ENCODE measurements around the gene NFIX.

The NFIX gene

DNA sequence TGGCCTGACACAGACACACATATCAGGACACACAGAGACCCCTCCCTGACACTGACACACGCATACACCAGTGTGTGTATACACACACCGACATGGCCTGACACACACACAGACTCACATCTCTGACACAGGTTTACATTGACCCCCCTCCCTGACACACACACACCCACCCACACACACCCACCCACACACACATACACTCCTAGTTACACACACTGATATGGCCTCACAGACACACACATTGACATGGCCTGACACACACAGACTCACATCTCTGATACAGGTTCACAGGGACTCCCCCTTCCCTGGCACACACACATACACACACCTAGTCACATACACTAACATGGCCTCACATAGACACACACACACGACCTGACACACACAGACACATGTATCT, 4.4 kb upstream of the NFIX start:
- DNase-seq, result no peak

- DNase-seq, result no peak
Observed at GRCh38 chr19:12991296-12991695, 4.0 kb upstream of the NFIX start.

DNA sequence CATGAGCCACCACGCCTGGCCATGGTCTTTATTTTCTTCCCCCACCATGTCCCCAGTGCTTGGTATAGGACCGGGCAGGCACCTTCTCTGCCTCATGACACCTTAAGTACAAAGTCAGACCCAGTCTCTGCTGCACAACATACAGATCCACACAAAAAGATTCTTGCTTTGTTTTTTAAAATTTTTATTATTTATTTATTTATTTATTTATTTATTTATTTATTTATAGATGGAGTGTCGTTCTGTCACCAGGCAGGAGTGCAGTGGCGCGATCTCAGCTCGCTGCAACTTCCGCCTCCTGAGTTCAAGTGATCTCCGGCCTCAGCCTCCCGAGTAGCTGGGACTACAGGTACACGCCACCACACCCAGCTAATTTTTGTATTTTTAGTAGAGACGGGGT, 2.5 kb upstream of the NFIX start:
- no peak for DNase-seq

- no peak for DNase-seq
Observed at GRCh38 chr19:12993562-12993961, 1.7 kb upstream of the NFIX start.

- no peak for DNase-seq
Observed at GRCh38 chr19:12995596-12996405, 526 bp downstream of the NFIX start.

DNA sequence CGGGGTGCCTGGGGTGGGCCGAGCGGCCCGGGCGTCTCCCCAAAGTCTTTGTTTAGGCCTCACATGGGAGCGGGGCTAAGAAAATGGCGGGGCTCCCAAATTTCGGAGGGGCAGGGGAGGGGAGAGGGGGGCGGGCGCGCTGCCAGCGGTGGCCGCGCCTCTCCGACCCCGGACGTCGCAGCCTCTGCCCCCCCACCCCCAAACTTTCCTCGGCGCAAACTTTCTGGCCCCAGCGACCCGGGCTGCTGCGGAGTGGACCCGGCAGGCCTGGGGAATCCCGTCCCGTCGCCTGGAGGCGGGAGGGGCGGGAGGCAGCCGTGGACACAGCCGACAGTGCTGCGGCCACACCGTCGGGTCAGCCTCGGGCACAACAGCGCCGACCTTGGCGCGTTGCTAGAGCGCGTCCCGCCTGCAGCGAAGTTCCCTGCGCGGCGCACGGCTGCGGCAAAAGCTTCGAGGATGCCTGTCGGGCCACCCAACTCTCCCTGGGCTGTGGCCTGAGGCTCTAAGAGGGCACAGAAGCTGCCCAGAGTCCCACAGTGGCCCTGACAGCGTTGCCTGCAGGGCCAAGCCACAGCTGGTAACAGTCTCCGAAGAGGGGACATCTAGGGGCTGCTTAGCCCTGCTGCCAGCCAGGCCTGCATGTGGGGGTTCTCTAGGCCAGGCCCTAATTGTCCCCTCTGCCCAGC, 1.3 kb downstream of the NFIX start:
- DNase-seq, result no peak

DNA sequence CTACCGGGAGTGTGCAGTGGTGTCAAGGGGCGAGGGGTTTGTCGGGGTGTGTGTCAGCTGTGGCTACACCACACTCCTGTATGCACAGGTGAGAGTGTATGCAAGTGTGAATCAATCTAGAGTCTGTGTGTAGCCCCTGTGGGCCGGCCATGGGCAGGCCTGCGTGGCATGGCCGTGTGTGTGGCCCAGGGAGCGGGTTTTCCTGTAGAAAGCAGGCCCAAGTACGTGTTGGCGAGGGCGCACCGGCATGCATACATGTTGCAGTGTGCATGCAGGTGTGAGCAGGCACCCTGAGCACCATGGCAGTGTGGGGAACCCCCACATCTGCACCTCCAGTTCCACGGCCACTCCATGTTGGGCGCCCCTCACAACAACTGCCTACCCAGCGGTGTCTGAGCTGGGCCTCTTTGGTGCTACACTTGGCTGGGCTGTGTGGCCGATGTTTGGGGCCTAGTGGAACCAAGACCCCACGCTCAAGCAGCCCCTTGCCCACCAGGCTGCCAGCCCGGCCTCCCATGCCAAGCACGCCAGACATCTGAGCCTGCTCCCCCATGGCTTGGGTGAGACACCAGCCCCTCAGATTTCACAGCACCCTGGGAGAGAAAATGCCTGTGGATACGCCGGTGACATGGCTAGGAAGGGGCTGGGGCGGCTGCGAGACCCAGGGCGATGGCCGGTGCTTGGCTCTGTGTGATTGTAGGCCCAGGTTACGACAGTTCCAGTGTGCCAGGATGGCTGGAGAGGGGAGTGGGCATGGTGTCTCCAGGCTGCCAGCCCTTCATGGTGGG, 2.1 kb downstream of the NFIX start:
- no peak for DNase-seq

DNA sequence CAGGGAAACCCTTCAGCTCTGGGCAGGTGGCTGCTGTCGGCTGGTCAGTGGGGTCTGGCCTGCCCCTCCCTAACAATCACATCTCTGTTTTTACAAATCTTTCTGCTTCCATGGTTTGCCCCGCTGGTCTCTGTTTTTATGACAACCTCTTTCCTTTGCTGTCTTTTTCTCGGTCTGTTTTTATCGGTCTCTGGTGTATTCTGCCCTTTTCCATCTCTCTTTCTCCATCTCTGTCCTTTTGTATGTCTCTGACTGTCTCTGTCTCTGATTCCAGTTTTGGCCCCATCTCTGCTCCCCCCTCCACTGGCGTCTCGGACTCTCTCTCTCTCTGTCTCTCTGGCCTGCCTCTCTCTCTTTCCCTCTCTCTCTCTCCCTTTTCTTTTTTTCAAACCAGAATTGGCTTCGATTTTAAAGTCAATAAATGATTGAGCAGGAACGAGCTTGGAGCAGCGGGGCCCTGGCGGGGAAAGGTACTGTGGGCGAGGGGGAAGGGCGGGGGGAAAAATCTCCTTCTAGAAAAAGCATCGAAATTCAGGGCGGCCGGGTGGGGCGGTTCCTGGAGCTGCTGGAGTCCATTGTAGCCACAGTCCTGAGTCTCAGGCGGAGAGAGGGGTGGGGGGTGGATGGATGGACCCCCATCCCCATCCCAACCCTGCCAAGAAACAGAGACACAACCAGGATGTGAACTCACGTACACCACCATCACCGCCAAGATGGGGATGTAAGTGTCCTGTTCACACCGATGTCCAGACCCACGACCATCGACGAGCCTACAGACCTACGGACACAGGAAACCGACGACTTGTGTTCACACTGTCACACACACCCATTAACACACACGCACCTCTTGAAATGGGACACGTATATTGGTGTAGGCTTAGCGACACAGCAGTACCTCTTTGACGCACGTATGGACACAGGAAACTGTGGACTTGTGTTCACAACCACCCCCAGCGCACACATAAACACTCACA, 3.0 kb downstream of the NFIX start:
- DNase-seq, result no peak

- DNase-seq, result no peak
Observed at GRCh38 chr19:13001166-13001501, 5.9 kb downstream of the NFIX start.

- DNase-seq, result no peak
Observed at GRCh38 chr19:13001502-13002165, 6.4 kb downstream of the NFIX start.

GRCh38 chr19:13002166-13002898, 7.1 kb downstream of the NFIX start:
- DNase-seq, result no peak

GRCh38 chr19:13003081-13003480, 7.8 kb downstream of the NFIX start:
- no peak for DNase-seq

DNA sequence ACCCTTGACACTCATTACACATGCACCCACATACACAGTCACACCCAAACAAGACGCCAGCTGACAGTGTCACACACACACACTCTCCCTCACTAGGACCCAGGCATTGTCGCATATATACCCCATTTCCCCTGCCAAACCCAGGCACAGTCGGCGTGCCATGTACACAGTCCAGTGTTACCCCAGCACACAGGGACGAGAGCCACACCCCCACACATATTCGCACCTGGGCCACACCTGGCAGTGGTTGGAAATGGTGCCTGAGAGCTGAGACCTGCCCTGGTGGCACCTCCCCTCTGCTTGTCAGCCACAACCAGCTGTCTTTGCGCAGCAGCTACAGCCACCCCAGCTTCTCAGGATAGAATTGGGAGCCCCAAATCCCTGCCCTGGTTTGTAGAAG, 9.0 kb downstream of the NFIX start:
- DNase-seq, result no peak

- no peak for DNase-seq
Observed at GRCh38 chr19:13005253-13005652, 10.0 kb downstream of the NFIX start.

DNA sequence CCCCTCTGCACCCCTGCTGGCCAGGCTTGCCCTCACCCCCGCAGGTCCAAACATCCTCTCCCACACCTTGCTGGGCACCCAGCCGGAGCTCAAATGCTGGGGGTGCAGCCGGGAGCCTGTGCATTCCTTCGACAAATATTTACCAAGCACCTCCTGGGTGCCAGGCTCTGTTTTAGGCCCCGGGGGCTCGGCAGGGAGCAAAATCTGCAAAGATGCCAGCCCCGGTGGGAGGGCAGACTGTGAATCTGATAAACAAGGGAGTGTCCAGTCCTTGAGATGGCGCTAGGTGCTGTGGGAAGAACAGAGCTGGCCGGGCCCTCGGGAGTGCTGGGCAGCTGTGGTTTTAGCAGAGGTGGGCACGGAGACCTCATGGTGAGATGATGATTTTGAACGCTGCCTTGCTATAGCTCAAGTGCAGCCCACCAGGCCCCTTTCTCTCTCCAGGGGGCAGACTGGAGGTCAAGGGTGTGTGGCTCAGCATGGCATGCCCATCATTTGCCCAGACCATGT, 10.6 kb downstream of the NFIX start:
- DNase-seq, result no peak

DNA sequence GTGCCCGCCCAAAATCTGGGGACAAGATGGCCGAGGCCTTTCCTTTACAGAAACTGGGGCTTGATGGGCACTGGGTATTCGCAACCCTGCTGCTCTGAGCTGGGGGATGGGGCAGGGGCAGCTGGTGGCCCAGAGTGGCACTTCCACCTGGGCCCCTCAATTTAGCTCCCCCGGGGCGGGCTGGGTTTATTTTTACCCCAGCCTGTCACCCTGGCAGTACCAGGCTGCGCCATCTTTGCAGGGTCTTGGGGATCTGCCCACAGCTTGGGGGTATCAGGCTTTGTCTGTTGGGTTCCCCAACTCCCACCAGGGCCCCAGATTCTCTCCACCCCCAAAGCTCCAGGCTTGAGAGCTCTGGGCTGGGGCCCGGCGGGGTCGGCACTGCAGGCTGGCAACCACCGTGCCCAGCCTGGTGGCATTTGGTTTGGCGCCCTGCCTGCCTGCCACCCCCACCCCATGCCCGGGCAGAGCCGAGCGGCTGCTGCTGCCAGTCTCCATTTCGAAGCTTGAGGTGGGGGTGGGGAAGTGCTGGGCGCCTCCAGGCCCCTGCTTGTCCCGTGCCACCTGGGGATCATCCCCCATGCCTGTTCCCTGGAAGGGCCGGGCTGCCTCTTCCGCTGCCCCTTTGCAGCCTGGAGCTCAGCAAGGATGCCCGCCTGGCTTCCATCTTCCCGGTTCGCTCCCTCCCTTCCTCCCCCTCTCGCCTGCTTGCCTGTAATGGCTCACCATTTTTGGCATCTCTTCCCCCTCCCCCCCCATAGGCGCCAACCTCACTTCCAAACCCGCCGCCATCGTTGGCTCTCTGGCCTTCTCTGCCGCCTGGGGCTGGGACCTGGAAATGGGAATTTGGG, 11.4 kb downstream of the NFIX start:
- DNase-seq, result no peak

DNA sequence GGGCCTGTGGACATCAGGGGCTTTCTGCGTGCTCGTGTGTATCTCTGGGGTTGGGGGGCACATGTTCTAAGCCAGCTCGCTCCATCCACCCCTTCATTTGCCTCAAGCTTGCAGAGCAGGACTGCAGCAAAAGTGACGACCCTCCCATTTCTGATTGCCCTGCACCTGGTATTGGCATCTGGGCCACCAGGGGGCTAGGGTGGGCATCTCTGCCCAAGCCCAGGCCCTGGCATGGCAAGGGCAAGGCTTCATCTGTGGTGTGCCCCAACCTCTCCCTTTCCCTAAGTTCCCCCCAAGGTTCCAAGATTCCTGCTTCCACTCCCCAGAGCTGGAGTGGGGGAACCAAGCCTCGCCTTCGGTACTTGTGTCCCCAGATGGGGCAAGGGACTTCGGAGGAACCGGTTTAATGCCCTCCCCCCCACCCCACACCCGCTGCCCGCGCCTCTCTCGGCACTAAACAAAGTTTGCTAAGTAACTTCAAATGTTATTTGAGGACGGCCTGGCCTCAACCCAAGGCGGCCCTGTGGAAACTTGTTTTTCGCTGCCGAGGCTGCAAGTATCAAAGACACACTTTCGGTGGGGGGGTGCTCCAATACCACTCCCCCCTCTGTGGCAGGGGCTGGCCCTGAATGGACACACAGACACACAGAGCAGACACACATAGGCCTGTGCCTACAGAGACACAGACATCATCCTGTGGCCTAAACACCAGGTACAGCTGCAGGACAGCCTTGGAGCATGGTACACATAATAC, 12.2 kb downstream of the NFIX start:
- no peak for DNase-seq

GRCh38 chr19:13008926-13009787, 13.9 kb downstream of the NFIX start:
- no peak for DNase-seq

All from activated T-cell treated with anti-CD3 and anti-CD28 coated beads for 4 hours (primary cell).